Activated CD4-positive, CD25-positive, alpha-beta regulatory T cell treated with anti-CD3 and anti-CD28 coated beads, Interleukin-2, amount 50 U/mL, for 24 hours (primary cell): ENCODE measurements around the gene CFAP210.
"Not testable (repeated sequence)": the region's sequence is repeated elsewhere in the genome, so short reads cannot be mapped to it uniquely, and the experiment has no call there.

Source experiments
- ATAC-seq, 2 donors: fragments of 150-1000 bp; cut with Tn5 transposase; one replicate each; pipeline ENCODE4 v1.10.0; 2021; ENCODE audit warnings: mild to moderate bottlenecking in 1 of 2, moderate library complexity in 1 of 2

CFAP210 gene

DNA sequence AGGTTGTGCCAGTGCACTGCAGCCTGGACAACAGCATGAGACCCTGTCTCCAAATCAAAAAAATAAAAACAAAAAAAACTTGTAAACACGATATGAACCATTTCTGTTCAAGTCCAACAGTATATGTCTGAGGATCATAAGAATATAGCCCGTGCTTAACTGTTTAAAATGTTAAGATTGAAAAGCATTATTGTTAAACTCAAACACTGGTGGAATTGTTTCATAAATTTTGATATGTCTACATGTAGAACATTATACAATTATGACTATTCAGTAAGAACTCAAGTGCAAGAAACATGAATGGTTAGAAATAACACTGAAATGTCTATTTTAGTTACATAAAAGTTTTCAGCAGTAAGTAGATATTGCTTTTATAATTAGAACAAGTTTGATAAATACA lies 80.3 kb downstream of the CFAP210 start:
- ATAC-seq, result no peak

- no peak for ATAC-seq
Observed at GRCh38 chr2:169609264-169609663, 84.9 kb downstream of the CFAP210 start.

DNA sequence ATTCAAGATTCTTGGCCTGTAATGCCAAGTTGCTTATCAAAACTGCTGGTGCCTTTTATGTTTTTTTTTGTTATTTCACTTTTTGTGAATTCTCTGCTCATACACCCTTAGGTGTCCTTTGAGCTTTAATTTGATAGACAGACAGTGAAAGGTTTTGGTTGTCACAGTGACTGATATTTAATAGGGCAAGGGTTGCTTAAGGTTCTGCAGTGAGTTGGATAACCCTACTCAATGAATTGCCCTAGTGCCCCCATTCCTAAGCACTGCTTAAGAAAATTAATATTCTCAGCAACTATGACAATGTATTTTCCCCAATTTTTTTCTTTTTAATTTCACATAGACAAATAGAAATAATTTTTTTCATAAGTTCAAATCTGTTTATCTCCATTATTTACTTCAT lies 94.6 kb downstream of the CFAP210 start:
- no peak for ATAC-seq

GRCh38 chr2:169598982-169599381 lies 95.2 kb downstream of the CFAP210 start:
- no peak for ATAC-seq

- not testable (repeated sequence) for ATAC-seq
Observed at GRCh38 chr2:169596546-169596945, 97.7 kb downstream of the CFAP210 start.
